Activated CD8-positive, alpha-beta memory T cell treated with anti-CD3 and anti-CD28 coated beads, Interleukin-2, amount 50 U/mL, for 4 hours (primary cell): ENCODE data around the gene TMEM106C.

Experiments used
- DNase-seq: peaks from one replicate; pipeline ENCODE4 v3.0.0-alpha.2; 2020

The TMEM106C gene

GRCh38 chr12:47980197-47980596 lies 16.8 kb downstream of the TMEM106C start:
- DNase-seq, result no peak

- DNase-seq, result no peak
Observed at GRCh38 chr12:47980779-47981495, 17.5 kb downstream of the TMEM106C start.

- no peak for DNase-seq
Observed at GRCh38 chr12:47981496-47982260, 18.3 kb downstream of the TMEM106C start.

GRCh38 chr12:47982311-47982710 lies 18.9 kb downstream of the TMEM106C start:
- no peak for DNase-seq

GRCh38 chr12:47982770-47983169 lies 19.4 kb downstream of the TMEM106C start:
- DNase-seq, result no peak

- DNase-seq, result no peak
Observed at GRCh38 chr12:47983541-47984115, 20.2 kb downstream of the TMEM106C start.

GRCh38 chr12:47984331-47984801 lies 21.0 kb downstream of the TMEM106C start:
- DNase-seq, result no peak

- DNase-seq, result no peak
Observed at GRCh38 chr12:47985596-47986290, 22.3 kb downstream of the TMEM106C start.

- no peak for DNase-seq
Observed at GRCh38 chr12:47986291-47986660, 22.9 kb downstream of the TMEM106C start.

- no peak for DNase-seq
Observed at GRCh38 chr12:47986832-47987231, 23.4 kb downstream of the TMEM106C start.

GRCh38 chr12:47987411-47988072 lies 24.1 kb downstream of the TMEM106C start:
- DNase-seq, result no peak

GRCh38 chr12:47988073-47989022 lies 25.0 kb downstream of the TMEM106C start:
- DNase-seq, result no peak

- DNase-seq, result no peak
Observed at GRCh38 chr12:47989023-47989417, 25.6 kb downstream of the TMEM106C start.

GRCh38 chr12:47989666-47990065 lies 26.3 kb downstream of the TMEM106C start:
- peak; percentile 13 for DNase-seq

GRCh38 chr12:47990351-47991105 lies 27.1 kb downstream of the TMEM106C start:
- peak; percentile 25 for DNase-seq

GRCh38 chr12:47991106-47992061 lies 28.0 kb downstream of the TMEM106C start:
- peak; percentile 2 for DNase-seq

- peak; percentile 6 for DNase-seq
Observed at GRCh38 chr12:47992776-47993175, 29.4 kb downstream of the TMEM106C start.

GRCh38 chr12:47993491-47993890 lies 30.1 kb downstream of the TMEM106C start:
- peak; percentile 1 for DNase-seq

- DNase-seq, result no peak
Observed at GRCh38 chr12:47995981-47996401, 32.6 kb downstream of the TMEM106C start.
